GM23338 (cell line): ENCODE data around the gene AP4S1.
"Not testable (repeated sequence)": the region's sequence is repeated elsewhere in the genome, so short reads cannot be mapped to it uniquely, and the experiment has no call there.

Experiments
- ETS1 ChIP-seq: IDR thresholded peaks from 2 replicates; pipeline ENCODE4 v1.6.1; 2016; ENCODE audit warnings: antibody characterized with exemption
- EZH2 ChIP-seq: fragments of 200-600 bp; sonication (generic); IDR thresholded peaks from one replicate; pipeline ENCODE4 v1.8.0; 2017; ENCODE audit warnings: antibody characterized with exemption, mild to moderate bottlenecking, low read depth; ENCODE audit not compliant: unreplicated experiment
- POLR2AphosphoS5 ChIP-seq: IDR thresholded peaks from 2 replicates; pipeline ENCODE4 v1.6.1; 2016; ENCODE audit warnings: antibody characterized with exemption, low read depth
- TF ChIP-seq, protein P1 (sequence below), 2 experiments: fragments of 200-600 bp in 1 of 2; sonication (generic) in 1 of 2; conservative IDR thresholded peaks; 2 replicates each; pipeline versions ENCODE4 v1.5.1 to v1.6.1; 2016 to 2017; ENCODE audit warnings: antibody characterized with exemption in 2 of 2, low read depth in 2 of 2, mild to moderate bottlenecking in 2 of 2, moderate library complexity in 1 of 2

DNA sequence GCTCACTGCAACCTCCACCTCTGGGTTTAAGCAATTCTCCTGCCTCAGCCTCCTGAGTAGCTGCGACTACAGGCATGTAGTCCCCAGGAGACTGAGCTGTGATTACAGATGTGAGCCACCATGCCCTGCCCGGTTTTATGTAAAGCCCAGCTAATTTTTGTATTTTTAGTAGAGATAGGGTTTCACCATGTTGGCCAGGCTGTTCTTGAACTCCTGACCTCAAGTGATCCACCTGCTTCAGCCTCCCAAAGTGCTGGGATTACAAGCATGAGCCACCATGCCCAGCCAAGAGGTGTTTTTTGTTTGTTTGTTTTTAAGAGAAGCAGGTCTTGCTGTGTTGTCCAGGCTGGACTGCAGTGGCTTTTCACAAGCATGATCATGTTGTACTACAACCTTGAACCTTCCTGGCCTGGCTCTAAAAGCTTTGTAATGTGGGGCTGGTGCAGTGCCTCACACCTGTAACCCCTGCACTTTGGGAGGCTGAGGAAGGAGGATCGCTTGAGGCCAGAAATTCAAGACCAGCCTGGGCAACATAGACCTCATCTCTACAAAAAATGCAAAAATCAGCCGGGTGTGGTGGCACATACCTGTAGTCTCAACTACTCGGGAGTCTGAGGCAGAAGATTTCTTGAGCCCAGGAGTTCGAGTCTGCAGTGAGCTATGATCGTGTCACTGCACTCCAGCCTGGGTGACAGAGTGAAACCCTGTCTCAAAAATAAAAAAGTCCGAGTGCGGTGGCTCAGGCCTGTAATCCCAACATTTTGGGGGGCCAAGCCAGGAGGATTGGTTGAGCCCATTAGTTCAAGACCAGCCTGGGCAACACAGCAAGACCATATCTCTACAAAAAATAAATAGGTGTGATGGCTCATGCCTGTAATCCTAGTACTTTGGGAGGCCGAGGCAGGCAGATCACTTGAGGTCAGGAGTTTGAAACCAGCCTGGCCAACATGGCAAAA lies 68.7 kb downstream of the AP4S1 start:
- not testable (repeated sequence) for TF ChIP-seq POLR2AphosphoS5, ETS1, EZH2
- TF ChIP-seq, protein P1, sequence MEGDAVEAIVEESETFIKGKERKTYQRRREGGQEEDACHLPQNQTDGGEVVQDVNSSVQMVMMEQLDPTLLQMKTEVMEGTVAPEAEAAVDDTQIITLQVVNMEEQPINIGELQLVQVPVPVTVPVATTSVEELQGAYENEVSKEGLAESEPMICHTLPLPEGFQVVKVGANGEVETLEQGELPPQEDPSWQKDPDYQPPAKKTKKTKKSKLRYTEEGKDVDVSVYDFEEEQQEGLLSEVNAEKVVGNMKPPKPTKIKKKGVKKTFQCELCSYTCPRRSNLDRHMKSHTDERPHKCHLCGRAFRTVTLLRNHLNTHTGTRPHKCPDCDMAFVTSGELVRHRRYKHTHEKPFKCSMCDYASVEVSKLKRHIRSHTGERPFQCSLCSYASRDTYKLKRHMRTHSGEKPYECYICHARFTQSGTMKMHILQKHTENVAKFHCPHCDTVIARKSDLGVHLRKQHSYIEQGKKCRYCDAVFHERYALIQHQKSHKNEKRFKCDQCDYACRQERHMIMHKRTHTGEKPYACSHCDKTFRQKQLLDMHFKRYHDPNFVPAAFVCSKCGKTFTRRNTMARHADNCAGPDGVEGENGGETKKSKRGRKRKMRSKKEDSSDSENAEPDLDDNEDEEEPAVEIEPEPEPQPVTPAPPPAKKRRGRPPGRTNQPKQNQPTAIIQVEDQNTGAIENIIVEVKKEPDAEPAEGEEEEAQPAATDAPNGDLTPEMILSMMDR (conservative IDR thresholded peaks at IDR 0.05; ENCODE audit: low read depth in 2 of 2): not testable (repeated sequence)
